Esophagus mucosa (tissue), 1 donor: ENCODE results near the gene CASZ1. TPM values are rescaled to one million over a fixed set of nuclear protein-coding genes. Genes with fewer than 3 reads are reported as not detected.

ENCODE experiments used
- ATAC-seq: fragments of 200-7000 bp; cut with Tn5 transposase; one replicate; pipeline ENCODE4 v1.9.1; 2020
- total RNA-seq: library from RNA; stranded (reverse); gene quantifications from one replicate; pipeline ENCODE4 v1.2.4, GENCODE V29; 2023
- donor health status: DM: yes; HTN: yes; CAD: no.

Gene CASZ1
- total RNA-seq, 1 donor from 2014 or later: 22.8 TPM

- ATAC-seq: no peak
These were observed 126.9 kb downstream of the CASZ1 start for GRCh38 chr1:10669570-10669969.

GRCh38 chr1:10667861-10668761, 128.3 kb downstream of the CASZ1 start:
- no peak for ATAC-seq

GRCh38 chr1:10665930-10666850, 130.3 kb downstream of the CASZ1 start:
- peak; percentile 21 for ATAC-seq

DNA sequence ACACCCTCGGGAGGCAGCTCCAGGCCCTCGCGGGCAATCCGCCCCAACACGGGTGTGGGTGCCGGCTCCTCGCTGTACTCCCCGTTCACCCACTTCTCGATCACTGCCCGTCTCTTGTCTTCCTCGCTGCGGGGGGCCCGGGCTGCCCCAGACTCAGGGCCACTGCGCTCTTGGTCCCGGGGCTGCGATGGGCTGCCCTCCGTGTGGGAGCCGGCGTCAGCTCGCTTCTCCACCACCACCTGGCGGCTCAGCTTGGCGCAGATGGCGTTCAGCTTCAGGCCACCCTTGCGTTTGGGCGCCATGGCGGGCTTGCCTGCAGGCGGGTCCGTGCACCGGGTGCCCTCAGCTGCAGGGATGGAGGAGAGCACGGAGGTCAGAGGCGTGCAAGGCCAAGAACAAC, 131.2 kb downstream of the CASZ1 start:
- ATAC-seq: no peak

DNA sequence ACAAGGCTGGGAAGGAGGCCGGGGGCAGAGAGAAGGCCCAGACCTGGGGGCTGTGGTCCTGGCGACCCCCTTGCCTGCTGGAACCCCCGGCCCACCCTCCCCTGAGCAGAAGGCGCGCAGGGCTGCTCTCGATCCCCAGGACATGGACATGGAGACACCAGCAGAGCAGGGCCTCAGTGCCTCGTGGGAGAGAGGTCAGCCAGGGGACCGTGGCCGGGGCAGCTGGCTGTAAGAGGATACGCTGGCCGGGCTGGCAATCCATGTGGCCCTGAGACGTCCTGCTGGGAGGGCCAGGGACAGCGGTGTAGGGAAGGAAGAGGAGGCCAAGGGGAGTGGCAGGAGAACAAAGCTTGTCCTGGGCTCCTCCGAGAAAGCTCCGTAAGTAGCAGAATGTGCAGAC, 132.2 kb downstream of the CASZ1 start:
- no peak for ATAC-seq

DNA sequence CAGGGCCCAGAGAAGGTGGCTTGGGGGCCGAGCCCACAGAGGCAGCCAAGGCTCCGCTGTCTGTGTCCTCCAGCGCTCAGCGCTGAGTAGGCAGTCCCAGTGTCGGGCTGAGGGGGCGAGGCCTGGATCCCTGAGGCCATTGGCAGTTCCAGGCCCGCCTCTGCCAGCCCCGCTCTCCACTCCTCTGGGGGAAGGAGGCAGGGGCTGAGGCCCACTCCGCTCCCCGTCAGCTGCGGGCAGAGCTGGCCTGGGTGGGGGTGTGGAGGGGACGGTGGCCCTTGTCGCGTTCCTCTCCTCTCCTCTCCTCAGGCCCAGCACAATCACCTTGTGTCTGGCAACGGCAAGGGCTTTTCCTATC, 132.8 kb downstream of the CASZ1 start:
- no peak for ATAC-seq

DNA sequence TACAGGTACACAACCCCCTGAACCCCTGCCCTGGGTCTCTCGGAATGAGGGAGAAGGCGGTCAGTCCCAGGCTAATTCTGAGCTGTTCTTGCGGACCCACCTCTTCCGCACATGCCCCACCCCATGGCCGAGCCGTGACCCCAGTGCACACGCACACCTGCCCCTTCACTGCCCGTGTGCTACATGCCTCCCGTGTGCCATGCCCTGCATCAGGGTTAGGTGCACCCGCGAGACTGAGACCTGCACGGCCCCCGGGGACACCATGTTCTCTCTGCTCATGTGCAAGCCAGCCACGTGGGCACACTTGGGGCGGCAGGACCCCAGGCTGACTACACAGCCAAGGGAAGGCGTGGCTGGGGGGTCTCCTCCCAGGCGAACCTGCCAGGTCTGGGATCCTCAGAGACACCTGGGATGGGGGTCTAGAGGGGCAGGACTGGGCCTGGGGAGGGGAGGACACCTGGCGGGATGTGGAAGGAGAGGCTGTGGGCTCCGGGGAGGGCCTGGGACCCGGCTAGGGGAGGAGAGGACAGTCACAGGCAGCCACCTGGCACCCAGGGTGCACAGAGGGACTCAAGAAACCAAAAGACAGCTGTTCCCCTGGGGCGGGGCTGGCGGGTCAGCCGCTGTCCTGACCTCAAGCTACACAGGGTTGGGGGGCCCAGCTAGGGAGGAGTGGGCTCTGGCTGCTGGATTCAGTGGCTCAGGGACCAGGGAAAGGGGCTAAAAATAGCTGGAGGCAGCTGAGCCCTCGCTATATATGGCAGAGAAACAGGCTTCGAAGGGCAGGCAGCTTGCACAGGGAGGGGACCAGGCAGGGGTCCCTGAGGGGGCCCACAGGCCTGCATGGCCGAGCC, 133.4 kb downstream of the CASZ1 start:
- no peak for ATAC-seq

DNA sequence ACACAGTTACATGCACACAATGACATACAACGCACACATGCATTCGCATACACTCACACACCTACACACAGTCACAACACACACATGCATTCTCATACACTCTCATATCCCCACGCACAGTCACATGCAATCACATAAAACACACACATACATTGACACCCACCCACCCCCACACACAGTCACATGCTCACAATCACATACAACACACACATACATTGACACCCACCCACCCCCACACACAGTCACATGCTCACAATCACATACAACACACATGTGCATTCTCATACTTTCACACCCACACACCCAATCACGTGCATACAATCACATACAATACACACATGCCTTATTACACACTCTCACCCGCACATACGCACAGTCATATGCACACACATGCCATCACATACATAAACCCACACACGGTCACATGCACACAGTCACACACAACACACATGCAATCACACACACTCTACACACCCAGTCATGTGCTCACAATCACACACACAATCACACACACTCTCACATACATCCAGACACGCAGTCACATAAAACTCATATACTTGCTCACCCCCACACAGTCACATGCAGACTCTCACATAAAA, 134.3 kb downstream of the CASZ1 start:
- ATAC-seq: no peak

- ATAC-seq: no peak
These were observed 135.0 kb downstream of the CASZ1 start for GRCh38 chr1:10661453-10661852.

DNA sequence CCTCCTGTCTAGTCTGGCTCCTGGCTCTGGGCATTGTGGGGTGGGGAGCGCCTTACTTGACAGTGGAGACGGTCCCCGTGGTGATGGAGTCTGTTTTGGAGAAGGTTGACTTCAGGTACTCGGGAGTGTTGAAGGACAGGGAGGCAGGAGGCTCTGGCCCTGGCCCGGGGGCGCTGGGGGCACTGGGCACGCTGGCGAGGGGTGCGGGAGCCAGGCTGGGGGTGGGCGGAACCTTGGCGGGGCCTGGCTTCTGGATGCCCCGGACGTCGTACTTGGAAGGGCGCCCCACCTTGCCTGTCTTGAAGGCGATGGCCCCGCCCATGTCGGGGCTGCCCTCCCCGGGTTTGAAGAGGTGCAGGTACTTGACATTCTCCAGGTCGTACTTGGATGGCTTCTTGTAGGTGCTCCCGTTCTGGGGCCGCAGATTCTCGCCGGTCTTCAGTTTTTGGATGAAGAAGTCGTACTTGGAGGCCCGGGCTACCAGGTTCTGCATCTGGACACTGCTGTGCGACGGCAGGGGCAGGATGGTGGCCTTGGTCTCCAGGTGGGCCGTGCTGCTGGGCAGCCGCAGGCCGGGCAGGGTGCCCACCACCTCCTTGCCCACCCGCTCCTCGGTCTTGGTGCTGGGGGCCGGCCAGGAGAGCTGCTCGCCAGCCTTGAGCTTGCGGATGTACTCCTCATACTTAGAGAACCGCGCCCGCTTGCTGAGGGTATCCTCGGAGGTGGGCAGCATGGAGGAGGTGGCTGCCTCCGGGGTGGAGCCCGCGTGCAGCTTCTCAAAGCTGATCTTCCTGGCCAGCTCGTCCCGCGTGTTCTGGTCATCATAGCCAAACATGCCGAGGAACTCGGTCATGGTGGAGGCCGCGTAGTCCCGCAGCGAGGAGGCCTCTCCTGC, 136.6 kb downstream of the CASZ1 start:
- ATAC-seq: no peak

DNA sequence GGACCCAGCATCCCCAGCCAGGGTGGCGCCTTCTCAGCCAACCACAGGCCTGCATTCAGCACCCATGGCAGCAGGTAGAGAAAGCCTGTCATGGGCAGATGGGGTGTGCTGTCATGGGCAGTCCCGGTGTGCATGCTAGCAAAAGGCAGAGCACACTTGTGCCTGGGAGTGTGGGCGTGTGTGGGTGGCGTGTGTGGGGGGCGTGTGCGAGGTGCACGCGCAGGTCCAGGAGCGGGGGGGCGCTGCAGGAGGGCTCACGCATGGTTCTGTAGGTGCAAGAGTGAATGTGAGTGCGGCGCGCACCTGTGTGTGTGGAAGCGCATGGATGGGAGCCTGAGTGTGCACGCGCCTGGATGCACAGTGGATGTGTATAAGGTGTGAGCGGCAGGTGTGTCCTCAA, 137.2 kb downstream of the CASZ1 start:
- no peak for ATAC-seq

DNA sequence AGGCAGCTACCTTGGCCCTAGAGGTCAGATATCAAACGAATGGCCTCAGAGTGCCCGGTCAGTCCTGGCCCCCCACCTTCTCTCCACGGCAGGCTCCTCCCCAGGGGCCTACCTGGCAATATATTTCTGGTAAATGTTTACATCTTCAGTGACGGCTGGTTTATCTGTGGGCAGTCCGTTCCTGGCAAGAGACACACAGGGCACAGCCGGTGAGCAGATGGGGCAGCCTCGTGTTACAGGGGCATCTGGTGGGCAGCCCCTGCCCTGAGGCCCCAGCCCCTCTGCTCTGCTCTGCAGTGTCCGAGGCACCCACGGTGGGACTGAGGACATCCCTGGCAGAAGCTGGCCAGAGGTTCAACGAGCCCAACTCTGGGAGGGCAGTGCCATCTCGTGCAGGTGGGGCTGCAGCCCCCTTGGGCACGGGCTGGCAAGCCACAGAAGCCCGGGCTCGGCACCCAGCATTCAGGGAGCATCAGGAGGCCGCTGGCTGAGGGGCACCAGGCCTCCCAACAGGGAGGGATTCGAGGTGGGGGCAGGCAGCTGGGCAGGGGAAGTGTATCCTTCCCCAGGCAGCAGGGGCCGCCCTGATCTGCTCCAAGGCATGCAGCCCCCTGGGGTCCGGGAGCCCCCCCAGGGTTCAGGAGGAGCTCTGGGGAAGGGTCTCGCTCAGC, 137.9 kb downstream of the CASZ1 start:
- ATAC-seq: no peak

DNA sequence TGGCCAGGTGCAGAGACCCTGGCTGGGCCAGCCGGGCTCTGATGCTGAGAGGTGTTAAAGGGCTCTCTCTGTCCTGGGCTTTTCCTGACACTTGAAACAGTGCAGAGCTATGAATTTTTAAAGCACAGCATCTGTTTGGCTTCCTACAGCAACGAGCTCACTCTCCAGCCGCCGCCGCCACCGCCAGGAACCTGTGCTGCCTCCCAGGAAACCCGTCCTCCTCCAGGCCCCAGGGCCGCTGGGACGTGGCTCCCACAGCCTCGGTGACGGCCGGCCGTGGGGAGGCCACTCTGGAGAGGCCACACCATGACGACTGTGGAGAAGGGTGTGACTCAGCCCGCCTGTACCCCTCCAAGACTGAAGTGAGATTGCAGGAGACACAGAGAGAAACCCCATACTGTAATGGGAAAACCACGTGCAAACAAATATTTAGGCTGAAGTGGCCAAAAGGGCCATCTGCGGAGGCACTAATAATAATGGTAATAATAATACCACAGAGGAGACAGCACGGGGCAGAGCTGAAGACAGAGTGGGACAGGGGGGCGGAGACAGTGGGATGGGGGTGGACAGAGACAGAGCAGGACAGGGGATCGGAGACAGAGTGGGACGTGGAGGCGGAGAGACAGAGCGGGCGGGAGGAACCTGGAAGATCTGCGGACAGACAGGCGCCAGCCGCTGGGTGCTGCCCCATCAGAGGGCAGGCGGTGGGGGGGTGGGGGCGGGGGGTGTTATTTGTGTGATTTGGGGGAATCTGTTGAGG, 139.2 kb downstream of the CASZ1 start:
- ATAC-seq: no peak

GRCh38 chr1:10656431-10656830, 140.0 kb downstream of the CASZ1 start:
- no peak for ATAC-seq

DNA sequence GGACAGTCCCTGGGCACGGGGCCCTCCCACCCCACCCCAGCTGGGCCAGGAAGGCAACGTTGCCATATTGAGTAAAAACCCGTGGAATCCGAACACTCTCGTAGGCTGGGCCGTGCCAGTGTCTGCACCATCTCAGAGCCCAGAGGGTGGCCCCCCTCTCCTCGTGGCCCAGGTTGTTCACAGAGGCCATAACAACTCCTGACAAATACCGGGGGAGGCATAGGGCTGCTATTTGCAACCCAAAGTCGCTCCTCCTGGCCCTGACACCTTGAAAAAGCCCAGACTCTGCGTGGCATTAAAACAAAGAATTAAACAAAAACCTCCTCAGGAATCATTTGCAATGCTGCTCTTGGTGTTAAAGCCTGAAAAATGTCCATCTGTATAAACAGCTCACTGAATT, 141.4 kb downstream of the CASZ1 start:
- ATAC-seq: no peak

- ATAC-seq: no peak
These were observed 142.9 kb downstream of the CASZ1 start for GRCh38 chr1:10653370-10654125.

DNA sequence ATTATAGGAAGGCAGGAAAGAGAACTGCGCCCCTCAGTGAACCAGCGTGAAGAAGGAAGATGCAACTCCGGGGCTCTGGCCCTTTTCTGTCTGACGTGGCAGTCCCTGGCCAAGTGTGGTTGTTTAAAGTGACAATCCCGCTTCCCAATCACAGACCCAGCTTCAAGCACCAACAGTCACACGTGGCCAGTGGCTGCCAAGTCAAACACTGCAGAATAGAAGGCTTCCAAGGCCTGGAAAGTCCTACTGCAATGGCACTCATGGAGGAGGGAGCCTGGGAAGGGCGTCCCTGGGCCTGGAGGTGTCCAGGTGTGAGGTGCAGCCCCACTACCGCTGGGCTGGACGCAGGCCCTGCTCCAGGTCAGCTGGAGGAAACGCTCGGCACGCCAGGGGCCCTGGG, 143.8 kb downstream of the CASZ1 start:
- ATAC-seq: no peak

GRCh38 chr1:10651793-10652192, 144.7 kb downstream of the CASZ1 start:
- ATAC-seq: no peak

DNA sequence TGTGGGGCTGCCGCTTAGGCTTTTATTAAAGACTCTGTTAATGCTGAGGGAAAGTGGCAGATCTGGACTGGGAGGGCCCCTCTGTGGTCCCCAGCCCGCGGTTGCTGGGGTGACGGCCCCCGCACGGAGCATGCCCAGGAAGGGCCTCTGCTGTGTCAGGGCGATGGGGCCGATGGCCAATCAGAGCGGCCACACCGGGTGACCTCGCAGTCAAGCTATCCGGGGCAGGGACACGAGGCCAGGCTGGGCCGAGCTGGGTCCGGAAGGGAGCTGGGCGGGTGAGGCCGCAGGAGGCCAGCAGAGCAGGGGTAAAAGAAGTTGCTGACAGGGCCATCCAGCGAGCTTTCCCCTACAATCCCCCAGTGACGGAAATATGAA, 145.1 kb downstream of the CASZ1 start:
- ATAC-seq: no peak
